Effector memory CD8-positive, alpha-beta T cell (primary cell): ENCODE data around the gene CEP112.

Experiments used
- ATAC-seq: fragments of 150-1000 bp; cut with Tn5 transposase; replicated peaks from 2 replicates; pipeline ENCODE4 v1.10.0; 2021; ENCODE audit warnings: mild to moderate bottlenecking, moderate library complexity
- DNase-seq, 3 experiments: peaks; one replicate each; pipeline ENCODE4 v3.0.0; 2021
- H3K27ac Mint-ChIP-seq, 2 donors: one replicate each; pipeline ENCODE4 v1.8.0; 2022; ENCODE audit warnings: mild to moderate bottlenecking in 2 of 2, mixed read lengths in 2 of 2, moderate library complexity in 2 of 2
- H3K27me3 Mint-ChIP-seq, 2 donors: one replicate each; pipeline ENCODE4 v1.8.0; 2022; ENCODE audit warnings: mixed read lengths in 2 of 2
- H3K36me3 Mint-ChIP-seq: one replicate; pipeline ENCODE4 v1.8.0; 2022; ENCODE audit warnings: mild to moderate bottlenecking, moderate library complexity, mixed read lengths; ENCODE audit not compliant: insufficient read depth
- H3K4me1 Mint-ChIP-seq, 2 donors: one replicate each; pipeline ENCODE4 v1.8.0; 2022; ENCODE audit warnings: low read depth in 2 of 2, mixed read lengths in 2 of 2
- H3K4me3 Mint-ChIP-seq, 2 donors: one replicate each; pipeline ENCODE4 v1.8.0; 2022; ENCODE audit warnings: mild to moderate bottlenecking in 2 of 2, mixed read lengths in 2 of 2, moderate library complexity in 2 of 2
- H3K9me3 Mint-ChIP-seq, 2 donors: one replicate each; pipeline ENCODE4 v1.8.0; 2022; ENCODE audit warnings: mixed read lengths in 2 of 2

The CEP112 gene

DNA sequence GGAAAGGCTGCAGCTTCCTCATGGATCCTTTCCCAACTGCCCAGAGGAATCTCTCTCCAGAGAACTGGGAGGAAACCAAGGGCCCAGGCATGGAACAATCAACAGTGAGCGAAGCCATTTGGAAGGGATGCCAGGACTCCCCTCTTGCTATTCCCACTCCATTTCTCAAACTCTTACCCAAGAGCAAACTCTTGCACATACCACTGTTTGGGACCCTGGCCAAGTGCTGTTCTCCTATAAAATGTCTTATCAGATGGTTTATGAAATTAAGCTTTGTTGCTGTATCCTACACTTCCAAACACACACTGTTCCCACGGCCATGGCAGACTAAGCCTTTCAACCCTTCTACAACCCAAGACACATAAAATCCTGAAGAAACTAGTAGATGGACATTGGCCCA is 582.2 kb downstream of the CEP112 start:
- Mint-ChIP-seq H3K36me3 (no peaks in the 10 kb centered on the region), H3K27ac (no peak overlapping the region), H3K9me3 (no peaks in the 10 kb centered on the region), H3K27me3 (peaks cover 9 to 19% of the 10 kb centered on the region in 2 donors), H3K4me3 (no peak overlapping the region), H3K4me1 (no peaks in the 10 kb centered on the region)
- ATAC-seq, result no peak
- DNase-seq, result no peak

DNA sequence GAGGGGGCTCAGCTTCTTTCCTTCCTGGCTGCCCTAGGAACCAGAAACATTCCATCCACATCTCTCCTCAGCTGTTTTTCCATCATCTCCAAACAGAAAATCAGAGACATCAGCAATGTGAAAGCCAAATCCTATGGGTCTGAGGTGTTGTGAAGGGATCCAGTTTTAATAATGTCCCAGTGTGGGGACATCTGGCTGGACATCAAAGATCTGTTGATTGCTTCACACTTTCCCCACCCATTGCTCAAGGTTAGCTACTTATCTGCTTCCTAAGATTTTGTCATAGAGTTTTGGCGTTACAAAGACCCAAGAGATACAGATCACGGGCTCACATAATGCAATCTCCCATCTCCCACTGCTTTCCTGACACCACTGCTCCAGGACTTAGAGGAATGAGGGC is 582.6 kb downstream of the CEP112 start:
- H3K36me3 Mint-ChIP-seq, result no peaks in the 10 kb centered on the region
- ATAC-seq (no peak), DNase-seq (no peak)
- H3K9me3 Mint-ChIP-seq, result no peaks in the 10 kb centered on the region
- H3K27ac Mint-ChIP-seq, result no peak overlapping the region
- H3K27me3 Mint-ChIP-seq, result peaks cover 9 to 19% of the 10 kb centered on the region in 2 donors
- H3K4me1 Mint-ChIP-seq, result no peaks in the 10 kb centered on the region
- H3K4me3 Mint-ChIP-seq, result no peak overlapping the region

DNA sequence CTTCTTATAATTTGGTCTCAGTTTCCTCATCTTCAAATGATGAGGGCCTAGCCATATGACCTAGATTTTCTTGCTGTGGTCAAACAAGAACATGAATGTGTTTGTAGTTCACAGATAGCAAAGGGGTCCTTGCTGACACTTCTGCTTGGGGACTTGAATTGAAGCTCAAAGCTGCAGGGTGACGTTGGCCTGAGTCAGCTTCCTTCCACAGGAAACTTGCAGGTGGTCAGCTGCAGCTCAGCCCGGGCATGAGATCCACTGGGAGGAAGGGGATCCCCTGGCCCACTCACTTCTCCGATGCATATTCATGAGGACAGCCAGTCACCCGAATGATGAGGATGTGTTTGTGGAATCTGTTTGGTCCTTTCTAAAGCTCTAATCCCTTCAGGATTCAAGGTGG is 587.9 kb downstream of the CEP112 start:
- DNase-seq (no peak), ATAC-seq (no peak)
- no peak overlapping the region for H3K27ac Mint-ChIP-seq
- H3K9me3 Mint-ChIP-seq, result no peaks in the 10 kb centered on the region
- no peak overlapping the region for H3K4me3 Mint-ChIP-seq
- no peaks in the 10 kb centered on the region for H3K36me3 Mint-ChIP-seq
- H3K27me3 Mint-ChIP-seq, result peaks cover 9 to 27% of the 10 kb centered on the region in 2 donors
- peaks cover 0 to 2% of the 10 kb centered on the region in 2 donors for H3K4me1 Mint-ChIP-seq

DNA sequence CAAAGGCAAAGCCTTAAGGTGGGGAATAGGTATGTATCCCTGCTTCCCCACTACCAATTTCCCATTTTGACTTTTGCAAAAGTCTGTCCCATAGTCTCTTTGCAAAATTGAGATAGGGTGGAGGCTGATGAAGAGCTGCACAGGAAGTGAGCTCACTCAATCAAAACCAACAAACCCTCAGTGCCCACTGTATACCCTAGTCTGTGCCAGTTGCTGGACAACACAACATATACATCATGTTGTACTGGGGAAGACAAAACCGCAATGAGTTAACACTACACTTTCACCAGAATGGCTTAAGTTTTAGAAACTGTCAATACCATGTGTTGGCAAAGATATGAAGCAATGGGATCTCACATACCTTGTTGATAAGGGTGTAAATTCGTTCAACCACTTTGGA is 590.1 kb downstream of the CEP112 start:
- H3K36me3 Mint-ChIP-seq, result no peaks in the 10 kb centered on the region
- H3K27ac Mint-ChIP-seq, result no peak overlapping the region
- H3K9me3 Mint-ChIP-seq, result no peaks in the 10 kb centered on the region
- no peak overlapping the region for H3K4me3 Mint-ChIP-seq
- H3K27me3 Mint-ChIP-seq, result peaks cover 9 to 22% of the 10 kb centered on the region in 2 donors
- DNase-seq (no peak), ATAC-seq (no peak)
- peaks cover 0 to 2% of the 10 kb centered on the region in 2 donors for H3K4me1 Mint-ChIP-seq

DNA sequence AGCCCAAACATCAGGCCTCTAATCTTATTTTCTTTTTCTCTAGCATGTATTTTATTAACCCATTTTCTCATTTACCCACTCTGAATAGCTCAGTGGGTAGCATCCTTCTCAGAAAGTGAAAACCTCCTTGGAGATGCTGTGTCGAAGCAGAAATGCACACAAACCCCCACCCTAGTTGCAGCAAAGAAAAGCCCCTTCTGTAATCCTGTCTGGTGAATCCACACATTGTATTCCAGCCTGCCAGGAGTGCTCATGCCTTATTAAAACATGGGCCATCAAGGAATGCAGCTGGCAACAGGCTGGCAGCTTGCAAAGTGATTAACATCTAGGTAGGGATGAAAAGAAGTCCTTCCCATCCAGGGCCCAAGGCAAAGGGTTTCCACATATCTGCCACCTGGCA is 590.8 kb downstream of the CEP112 start:
- Mint-ChIP-seq H3K27me3 (peaks cover 9 to 17% of the 10 kb centered on the region in 2 donors), H3K27ac (no peak overlapping the region), H3K4me3 (no peak overlapping the region), H3K4me1 (peaks cover 0 to 2% of the 10 kb centered on the region in 2 donors), H3K36me3 (no peaks in the 10 kb centered on the region), H3K9me3 (no peaks in the 10 kb centered on the region)
- DNase-seq (no peak), ATAC-seq (no peak)

DNA sequence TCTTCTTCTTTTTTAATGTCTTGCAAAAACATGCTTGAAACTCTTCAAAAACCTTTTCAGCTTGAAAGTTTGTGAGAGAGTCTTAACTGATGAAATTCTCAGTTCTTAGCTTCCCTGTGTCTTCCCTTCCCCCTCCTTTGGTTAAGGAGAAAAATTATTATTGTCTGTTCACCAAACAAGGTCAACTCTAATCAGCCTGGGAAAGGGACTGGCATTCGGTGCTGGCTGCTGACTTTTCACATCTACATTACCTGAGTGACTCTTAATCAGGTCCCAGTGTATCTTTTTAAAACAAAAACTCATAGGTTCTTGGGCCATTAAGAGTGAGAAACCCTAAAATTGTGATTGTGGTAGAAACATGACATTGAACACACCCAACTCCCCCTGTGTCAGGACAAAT is 591.4 kb downstream of the CEP112 start:
- peaks cover 0 to 2% of the 10 kb centered on the region in 2 donors for H3K4me1 Mint-ChIP-seq
- ATAC-seq, result no peak
- no peak for DNase-seq
- peaks cover 6 to 14% of the 10 kb centered on the region in 2 donors for H3K27me3 Mint-ChIP-seq
- no peaks in the 10 kb centered on the region for H3K9me3 Mint-ChIP-seq
- no peaks in the 10 kb centered on the region for H3K36me3 Mint-ChIP-seq
- H3K27ac Mint-ChIP-seq, result no peak overlapping the region
- H3K4me3 Mint-ChIP-seq, result no peak overlapping the region

DNA sequence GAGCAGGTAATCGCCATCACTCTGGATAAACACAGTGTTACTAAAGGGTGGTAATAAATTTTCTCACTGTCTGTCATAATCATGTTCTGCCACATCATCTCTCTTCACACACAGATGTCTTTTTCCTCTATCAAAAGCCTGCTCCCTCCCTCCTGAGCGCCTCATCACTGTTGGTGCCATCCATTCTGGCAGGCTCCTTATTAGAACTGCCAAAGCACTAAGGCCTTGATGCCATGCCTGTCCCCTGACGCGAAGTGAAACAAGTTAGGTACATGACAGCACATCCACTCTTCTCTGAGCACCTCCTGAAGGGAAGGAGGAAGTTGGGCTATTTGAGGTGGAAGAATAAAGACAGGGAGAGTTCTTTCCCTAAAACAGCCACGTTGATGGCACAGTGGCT is 592.3 kb downstream of the CEP112 start:
- no peak for ATAC-seq
- H3K4me3 Mint-ChIP-seq, result no peak overlapping the region
- H3K27me3 Mint-ChIP-seq, result peaks cover 0 to 12% of the 10 kb centered on the region in 2 donors
- no peaks in the 10 kb centered on the region for H3K9me3 Mint-ChIP-seq
- peaks cover 0 to 2% of the 10 kb centered on the region in 2 donors for H3K4me1 Mint-ChIP-seq
- H3K36me3 Mint-ChIP-seq, result no peaks in the 10 kb centered on the region
- no peak overlapping the region for H3K27ac Mint-ChIP-seq
- no peak for DNase-seq

DNA sequence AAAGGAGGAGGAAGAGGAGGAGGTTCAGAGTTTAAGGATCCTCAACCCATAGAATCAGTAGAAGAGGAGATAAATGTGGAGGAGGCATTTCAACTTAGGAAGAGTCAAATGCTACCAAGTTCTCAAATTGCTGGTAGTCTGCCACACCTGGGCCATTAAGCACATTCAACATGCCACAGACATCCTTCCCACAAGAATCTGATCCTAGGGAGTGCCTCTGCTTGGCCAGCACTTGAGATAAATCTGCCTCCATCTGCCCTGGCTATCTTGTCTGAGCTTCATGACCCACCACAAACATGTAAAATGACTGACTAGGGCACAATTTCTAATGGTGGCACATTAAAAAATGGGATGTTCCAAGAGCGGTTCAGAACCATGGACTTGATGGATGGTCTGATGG is 593.2 kb downstream of the CEP112 start:
- ATAC-seq (no peak), DNase-seq (no peak)
- H3K4me3 Mint-ChIP-seq, result no peak overlapping the region
- H3K4me1 Mint-ChIP-seq, result peaks cover 2 to 4% of the 10 kb centered on the region in 2 donors
- no peaks in the 10 kb centered on the region for H3K36me3 Mint-ChIP-seq
- H3K9me3 Mint-ChIP-seq, result no peaks in the 10 kb centered on the region
- peaks cover 0 to 21% of the 10 kb centered on the region in 2 donors for H3K27me3 Mint-ChIP-seq
- H3K27ac Mint-ChIP-seq, result no peak overlapping the region

DNA sequence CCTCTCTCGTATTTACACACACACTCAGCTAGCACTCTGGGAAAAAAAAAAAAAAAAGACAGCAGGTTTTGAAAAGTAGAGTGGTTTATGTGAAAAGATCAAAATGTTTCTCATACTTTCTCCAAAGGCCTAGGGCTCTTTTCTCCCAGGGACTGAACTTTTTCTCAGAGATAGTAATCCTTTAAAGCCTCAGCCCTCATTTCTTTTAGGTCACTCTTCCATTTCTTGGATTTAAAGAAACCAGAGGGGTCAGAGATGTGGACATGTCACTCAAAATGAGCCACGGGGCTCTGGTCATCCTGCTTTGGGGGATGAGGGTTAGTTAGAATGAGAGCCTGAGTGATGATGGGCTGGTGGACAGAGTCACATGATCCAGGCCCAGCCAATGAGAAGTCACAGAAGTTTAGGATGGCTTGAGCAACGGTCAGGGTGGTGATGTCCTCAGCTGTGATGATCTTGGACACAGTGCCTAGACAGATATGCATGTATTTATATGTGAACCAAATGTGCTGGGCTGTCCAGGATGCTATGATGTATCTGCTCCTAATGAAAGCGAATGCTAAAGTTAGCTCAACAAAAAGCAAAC is 596.8 kb downstream of the CEP112 start:
- Mint-ChIP-seq H3K36me3 (no peaks in the 10 kb centered on the region), H3K27ac (no peak overlapping the region), H3K9me3 (no peaks in the 10 kb centered on the region), H3K27me3 (peaks cover 16 to 28% of the 10 kb centered on the region in 2 donors), H3K4me3 (no peak overlapping the region), H3K4me1 (peaks cover 0 to 4% of the 10 kb centered on the region in 2 donors)
- DNase-seq (no peak), ATAC-seq (no peak)

DNA sequence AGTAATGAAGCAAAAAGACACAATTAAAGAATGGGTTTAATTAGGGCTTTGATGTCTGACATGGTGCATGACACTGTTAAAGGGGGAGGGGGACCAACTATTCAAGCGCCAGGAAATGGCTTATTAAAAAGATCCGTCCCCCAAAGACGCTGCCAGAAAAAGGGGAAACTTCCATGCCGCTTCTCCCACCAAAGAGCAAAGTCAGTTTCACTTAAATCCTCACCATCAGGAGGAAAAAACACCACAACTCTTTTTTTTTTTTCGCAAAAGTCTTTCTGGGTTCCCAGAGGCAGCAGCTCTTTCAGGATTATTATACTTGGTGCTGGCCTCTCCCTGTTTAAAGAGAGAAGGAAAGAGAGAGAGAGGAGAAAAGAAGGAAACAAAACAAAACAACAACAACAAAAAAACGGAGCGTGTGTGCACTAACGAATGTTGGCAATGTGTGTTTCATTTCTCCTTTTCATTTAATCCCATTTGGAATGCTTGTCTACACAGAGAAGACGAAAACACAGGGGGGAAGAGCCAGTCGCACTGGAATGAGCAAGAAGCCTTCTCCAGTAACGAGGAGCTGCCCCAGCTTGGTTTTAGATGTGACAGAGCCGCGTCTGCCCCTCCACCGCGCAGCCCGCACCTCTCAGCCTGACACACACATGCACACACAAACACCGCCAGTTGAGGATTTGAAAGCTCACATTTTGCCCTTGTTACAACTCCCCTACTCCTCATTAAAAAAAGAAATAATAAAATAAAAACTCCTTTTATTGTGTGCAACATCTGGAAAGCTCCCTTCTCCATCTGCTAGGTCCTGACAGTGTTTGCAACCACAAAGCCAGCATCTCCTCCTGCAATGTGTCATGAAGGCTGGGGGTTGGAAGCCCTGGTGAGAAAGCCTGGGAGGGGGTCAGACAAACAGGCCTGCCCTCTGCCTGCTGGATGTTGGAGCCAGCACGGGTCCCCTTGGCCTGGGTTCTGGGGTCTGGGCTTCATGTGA is 597.8 kb downstream of the CEP112 start:
- no peak overlapping the region for H3K4me3 Mint-ChIP-seq
- H3K36me3 Mint-ChIP-seq, result no peaks in the 10 kb centered on the region
- peaks cover 16 to 28% of the 10 kb centered on the region in 2 donors for H3K27me3 Mint-ChIP-seq
- no peak overlapping the region for H3K27ac Mint-ChIP-seq
- DNase-seq (no peak), ATAC-seq (no peak)
- H3K9me3 Mint-ChIP-seq, result no peaks in the 10 kb centered on the region
- peaks cover 0 to 4% of the 10 kb centered on the region in 2 donors for H3K4me1 Mint-ChIP-seq

DNA sequence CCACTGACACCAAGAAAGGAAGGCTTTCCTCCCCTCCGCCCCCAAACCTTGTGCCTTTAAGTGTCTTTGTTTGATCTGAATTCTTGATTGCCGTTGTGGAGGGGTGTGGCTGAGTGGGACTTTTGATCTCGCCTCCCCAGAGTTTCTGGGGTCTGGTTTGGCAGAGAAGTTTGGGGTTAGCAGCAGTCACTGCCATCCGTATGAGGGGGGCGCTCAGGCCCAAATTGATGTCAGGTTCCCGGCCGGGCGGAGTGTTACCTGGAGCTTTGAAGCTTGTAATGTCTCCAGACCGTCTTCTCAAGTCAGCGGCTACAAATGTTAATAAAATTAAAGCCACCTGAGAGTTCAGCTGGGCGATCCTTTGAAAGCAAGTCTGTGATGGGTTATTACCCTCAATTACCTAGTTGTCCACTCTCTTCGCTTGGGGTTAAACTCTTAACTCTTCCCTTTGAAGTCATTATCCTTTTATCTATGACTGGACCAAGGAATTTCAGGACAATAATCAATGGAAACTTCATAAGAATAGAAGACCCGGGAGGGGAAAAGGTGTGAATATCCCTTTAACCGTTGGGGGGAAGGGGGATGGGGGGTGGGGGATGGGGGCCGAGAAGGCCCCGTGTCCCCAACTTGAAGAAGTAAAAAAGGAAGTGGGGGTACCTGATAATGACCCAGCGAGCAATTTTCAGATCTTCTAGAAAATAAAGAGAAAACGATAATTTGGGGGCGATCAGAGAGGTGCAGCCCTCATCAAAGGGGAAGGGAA is 598.7 kb downstream of the CEP112 start:
- no peak overlapping the region for H3K4me3 Mint-ChIP-seq
- H3K36me3 Mint-ChIP-seq, result no peaks in the 10 kb centered on the region
- no peak for ATAC-seq
- H3K9me3 Mint-ChIP-seq, result no peaks in the 10 kb centered on the region
- H3K27me3 Mint-ChIP-seq, result peaks cover 16 to 28% of the 10 kb centered on the region in 2 donors
- DNase-seq, result no peak
- H3K27ac Mint-ChIP-seq, result no peak overlapping the region
- H3K4me1 Mint-ChIP-seq, result peaks cover 0 to 4% of the 10 kb centered on the region in 2 donors

DNA sequence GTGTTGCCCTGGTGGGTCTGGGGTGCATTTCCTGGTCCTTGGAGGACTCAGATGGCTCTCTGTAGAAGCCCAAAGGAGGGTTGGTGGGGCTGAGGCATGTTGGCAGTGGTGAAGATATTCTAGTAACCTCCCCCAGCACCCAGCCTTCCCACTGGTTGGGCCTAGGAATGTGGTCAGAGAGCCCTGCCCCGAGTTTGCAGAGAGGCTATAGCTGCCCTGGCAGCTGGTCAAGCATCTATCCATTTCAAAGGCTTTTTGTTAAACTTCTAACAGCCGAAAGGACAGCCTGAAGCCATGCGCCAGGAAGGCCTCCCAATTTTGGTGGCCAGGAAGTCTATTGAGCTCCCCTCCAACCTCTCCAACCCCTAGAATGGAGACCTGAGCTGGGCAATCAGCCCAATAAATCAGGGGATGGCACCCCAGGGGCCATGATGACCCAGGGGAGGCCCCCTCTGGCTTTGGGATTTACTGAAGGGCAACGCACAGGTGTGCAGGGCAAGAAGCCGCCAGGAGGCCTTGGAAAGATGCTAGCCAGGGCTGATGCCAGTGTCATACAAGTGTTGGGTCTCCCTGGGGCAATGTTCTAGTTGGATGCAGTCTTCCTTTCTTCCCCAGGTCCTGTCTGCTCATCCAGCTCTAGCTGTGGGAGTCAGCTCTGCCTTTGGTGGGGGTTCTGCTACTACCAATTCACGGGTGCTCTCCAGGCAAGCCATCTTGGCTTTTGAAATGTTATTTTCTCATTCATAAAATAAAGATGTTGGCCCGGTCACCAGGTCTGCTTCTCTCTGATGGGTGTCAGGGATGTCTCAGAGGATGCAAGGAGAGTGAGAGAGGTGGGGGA is 599.6 kb downstream of the CEP112 start:
- no peak overlapping the region for H3K4me3 Mint-ChIP-seq
- H3K27ac Mint-ChIP-seq, result no peak overlapping the region
- peaks cover 16 to 29% of the 10 kb centered on the region in 2 donors for H3K27me3 Mint-ChIP-seq
- DNase-seq, result no peak
- H3K9me3 Mint-ChIP-seq, result no peaks in the 10 kb centered on the region
- ATAC-seq, result no peak
- peaks cover 0 to 4% of the 10 kb centered on the region in 2 donors for H3K4me1 Mint-ChIP-seq
- no peaks in the 10 kb centered on the region for H3K36me3 Mint-ChIP-seq

DNA sequence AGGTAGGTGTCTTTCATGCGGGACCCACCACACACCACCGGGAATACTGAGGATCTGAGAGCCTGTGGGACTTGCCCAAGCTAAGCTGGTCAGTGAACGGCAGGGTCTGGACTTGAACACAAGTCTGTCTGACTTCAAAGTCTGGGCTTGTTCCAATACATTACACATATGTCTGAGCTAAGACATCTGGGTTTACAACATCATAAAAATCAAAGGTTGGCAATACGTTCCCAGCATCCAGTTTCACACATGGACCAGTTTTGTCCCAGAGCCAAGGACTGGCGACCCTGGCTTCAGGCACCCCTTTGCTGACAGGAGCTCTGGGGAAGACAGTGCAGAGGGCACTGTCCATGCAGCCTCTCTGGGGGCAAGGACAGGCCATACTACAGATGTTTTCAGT is 602.6 kb downstream of the CEP112 start:
- Mint-ChIP-seq H3K36me3 (no peaks in the 10 kb centered on the region), H3K27ac (no peak overlapping the region), H3K9me3 (no peaks in the 10 kb centered on the region), H3K4me1 (peaks cover 3 to 8% of the 10 kb centered on the region in 2 donors), H3K4me3 (no peak overlapping the region), H3K27me3 (peaks cover 22 to 33% of the 10 kb centered on the region in 2 donors)
- DNase-seq (no peak), ATAC-seq (no peak)
